Panc1 (cell line): Measurements from ENCODE around the gene ZDHHC11. TPM values are rescaled to one million over a fixed set of nuclear protein-coding genes. Genes with fewer than 3 reads are reported as not detected.

Experiments
- ATAC-seq: fragments of 200-7000 bp; cut with Tn5 transposase; 2 replicates; pipeline ENCODE4 v1.9.1; 2020; ENCODE audit warnings: mild to moderate bottlenecking, moderate library complexity
- BruUV-seq: library from RNA; stranded (reverse); fragments of 400-500 nt; replicated peaks from 2 replicates; lab custom pipeline; 2021; lab: Mats Ljungman, UMichigan
- CTCF ChIA-PET: fragments of 300-600 bp; sonication (Branson Sonifier 250); formaldehyde crosslinking; loops from one replicate; lab custom pipeline; 2022; ENCODE audit warnings: antibody characterized with exemption; lab: Charles Lee
- POLR2A ChIA-PET: fragments of 300-600 bp; sonication (Branson Sonifier 250); formaldehyde crosslinking; loops from one replicate; lab custom pipeline; 2022; ENCODE audit warnings: antibody characterized with exemption; lab: Charles Lee
- DNase-seq: peaks from one replicate; pipeline ENCODE4 v3.0.0-alpha.2; 2010; ENCODE audit warnings: low read depth, low spot score
- H3K27ac ChIP-seq: 2 replicates; pipeline ENCODE4 v1.5.1; 2011; ENCODE audit warnings: mild to moderate bottlenecking, low read length, inconsistent platforms
- H3K27me3 ChIP-seq: fragments of 200-500 bp; sonication (Bioruptor generic); 2 replicates; pipeline ENCODE4 v1.6.0; 2014; ENCODE audit warnings: low read length, inconsistent platforms; ENCODE audit not compliant: control insufficient read depth, insufficient read depth
- H3K36me3 ChIP-seq: fragments of 200-500 bp; sonication (Bioruptor generic); 2 replicates; pipeline ENCODE4 v1.5.1; 2014; ENCODE audit warnings: inconsistent platforms, mild to moderate bottlenecking, low read length, moderate library complexity; ENCODE audit not compliant: control insufficient read depth, insufficient read depth
- H3K4me1 ChIP-seq: 2 replicates; pipeline ENCODE4 v1.5.1; 2011; ENCODE audit warnings: inconsistent platforms, mild to moderate bottlenecking, low read length, moderate library complexity; ENCODE audit not compliant: control insufficient read depth, insufficient read depth
- H3K4me3 ChIP-seq, 2 experiments: 2 replicates each; pipeline ENCODE4 v1.5.1; 2011 to 2012; ENCODE audit warnings: low read depth in 2 of 2, low read length in 2 of 2, mild to moderate bottlenecking in 2 of 2, inconsistent platforms in 1 of 2, moderate library complexity in 1 of 2
- H3K9me3 ChIP-seq: fragments of 200-500 bp; sonication (Bioruptor generic); 2 replicates; pipeline ENCODE4 v1.5.1; 2014; ENCODE audit warnings: low read depth, mild to moderate bottlenecking, inconsistent platforms, low read length, moderate library complexity; ENCODE audit not compliant: control insufficient read depth, insufficient read depth
- CTCF ChIP-seq: fragments of 450-650 bp; IDR thresholded peaks from 2 replicates; pipeline ENCODE4 v1.5.1; 2017; ENCODE audit warnings: mild to moderate bottlenecking
- POLR2AphosphoS5 ChIP-seq: IDR thresholded peaks from 2 replicates; pipeline ENCODE4 v1.6.1; 2012; ENCODE audit warnings: mild to moderate bottlenecking, low read depth, low read length, moderate library complexity
- REST ChIP-seq, 2 experiments: IDR thresholded peaks; 2 replicates each; pipeline ENCODE4 v1.6.1; 2011 to 2012; ENCODE audit warnings: low read depth in 2 of 2, control low read depth in 1 of 2, low read length in 1 of 2, mild to moderate bottlenecking in 1 of 2, moderate library complexity in 1 of 2; ENCODE audit not compliant: insufficient read depth in 1 of 2
- SIN3A ChIP-seq: IDR thresholded peaks from 2 replicates; pipeline ENCODE4 v1.6.1; 2012; ENCODE audit warnings: low read depth, mild to moderate bottlenecking, low read length, moderate library complexity, borderline replicate concordance; ENCODE audit not compliant: insufficient read depth
- TCF7L2 ChIP-seq: IDR thresholded peaks from 2 replicates; pipeline ENCODE4 v1.6.1; 2011; ENCODE audit warnings: mild to moderate bottlenecking, low read depth, low read length, inconsistent platforms
- in situ Hi-C: cut with HindIII; loops from 2 replicates; pipeline ENCODE4 v1.10.0; 2016; ENCODE audit warnings: low sequenced_read_pairs, low pct_unique_long_range_greater_than_20kb
- intact Hi-C: fragments of 100-400 bp; cut with micrococcal nuclease; formaldehyde crosslinking; loops from one replicate; pipeline ENCODE4 v1.10.0; 2022; ENCODE audit not compliant: unreplicated experiment
- total RNA-seq: library from RNA; stranded (reverse); gene quantifications from one replicate; pipeline ENCODE4 v1.2.1, GENCODE V29; 2021; ENCODE audit not compliant: unreplicated experiment

The ZDHHC11 gene
- total RNA-seq, 1 experiment from 2014 or later, result 3.0 TPM

- in situ Hi-C loops (no loop called here), intact Hi-C loops (no loop called here)
- no TSS peak for BruUV-seq
- TF ChIP-seq SIN3A (no peak), REST (IDR thresholded peaks at IDR 0.05; ENCODE audit: insufficient read depth in 1 of 2, low read depth in 2 of 2, low read length in 1 of 2) (no peak), POLR2AphosphoS5 (no peak), TCF7L2 (no peak), CTCF (no peak)
- Histone ChIP-seq H3K27me3 (peaks cover 3% of the 10 kb centered on the region; the same call in 1 of the 2 replicates), H3K4me3 (no peak overlapping the region), H3K36me3 (no peaks in the 10 kb centered on the region), H3K27ac (no peak overlapping the region), H3K9me3 (no peaks in the 10 kb centered on the region), H3K4me1 (no peaks in the 10 kb centered on the region)
- DNase-seq (no peak), ATAC-seq (no peak)
- ChIA-PET CTCF (no interaction called here), POLR2A (no interaction called here)
Observed at GRCh38 chr5:852431-853401, 1.9 kb upstream of the ZDHHC11 start.

GRCh38 chr5:852018-852417, 1.2 kb upstream of the ZDHHC11 start:
- BruUV-seq, result no TSS peak
- Histone ChIP-seq H3K4me1 (no peaks in the 10 kb centered on the region), H3K27me3 (peaks cover 3% of the 10 kb centered on the region; the same call in 1 of the 2 replicates), H3K9me3 (no peaks in the 10 kb centered on the region), H3K27ac (no peak overlapping the region), H3K4me3 (no peak overlapping the region), H3K36me3 (no peaks in the 10 kb centered on the region)
- DNase-seq (no peak), ATAC-seq (no peak)
- CTCF ChIA-PET, result interaction anchor here (0.7 kb wide), 1 partner anchor 178 kb away, joined by 4 read pairs; no protein-coding TSS in a partner anchor
- intact Hi-C loops (no loop called here), in situ Hi-C loops (no loop called here)
- POLR2A ChIA-PET, result no interaction called here
- TF ChIP-seq TCF7L2 (no peak), CTCF (no peak), POLR2AphosphoS5 (no peak), SIN3A (no peak), REST (IDR thresholded peaks at IDR 0.05; ENCODE audit: insufficient read depth in 1 of 2, low read depth in 2 of 2, low read length in 1 of 2) (no peak)
